Neural cell (in vitro differentiated cells): Measurements from ENCODE around the gene ERC2. TPM values are rescaled to one million over a fixed set of nuclear protein-coding genes. Genes with fewer than 3 reads are reported as not detected.
A peak's percentile ranks its signal among the peaks of the same experiment; 100 is the strongest.

Experiments
- H2AFZ ChIP-seq: fragments of 200-600, 300-800 bp; sonication (generic), shearing (Covaris generic); 2 replicates; pipeline ENCODE4 v1.6.0; 2014; ENCODE audit warnings: low read depth, mild to moderate bottlenecking, antibody characterized with exemption, low read length, moderate library complexity
- H3F3A ChIP-seq: fragments of 200-600 bp; shearing (Covaris generic); 2 replicates; pipeline ENCODE4 v1.6.1; 2016; ENCODE audit warnings: mild to moderate bottlenecking, moderate library complexity, mixed read lengths, antibody characterized with exemption, low read length; ENCODE audit not compliant: insufficient read depth, poor library complexity, severe bottlenecking
- H3K27ac ChIP-seq: fragments of 200-600, 300-800 bp; sonication (generic), shearing (Covaris generic); 2 replicates; pipeline ENCODE4 v1.5.1; 2014; ENCODE audit warnings: mild to moderate bottlenecking, low read length, moderate library complexity
- H3K27me3 ChIP-seq: fragments of 300-800, 200-600 bp; sonication (generic), shearing (Covaris generic); 2 replicates; pipeline ENCODE4 v1.6.0; 2014; ENCODE audit warnings: mild to moderate bottlenecking, low read depth, low read length, moderate library complexity; ENCODE audit not compliant: insufficient read depth
- H3K36me3 ChIP-seq: fragments of 300-800, 200-600 bp; sonication (generic), shearing (Covaris generic); 2 replicates; pipeline ENCODE4 v1.5.1; 2014; ENCODE audit warnings: mild to moderate bottlenecking, antibody characterized with exemption, low read length, moderate library complexity; ENCODE audit not compliant: insufficient read depth
- H3K4me2 ChIP-seq: fragments of 300-800, 200-600 bp; sonication (generic), shearing (Covaris generic); 2 replicates; pipeline ENCODE4 v1.6.0; 2014; ENCODE audit warnings: mild to moderate bottlenecking, low read length
- H3K4me3 ChIP-seq: fragments of 300-800, 200-600 bp; sonication (generic), shearing (Covaris generic); 2 replicates; pipeline ENCODE4 v1.5.1; 2014; ENCODE audit warnings: mild to moderate bottlenecking, low read length, moderate library complexity
- H3K79me2 ChIP-seq: fragments of 200-600 bp; shearing (Covaris generic); replicated peaks from 2 replicates; pipeline ENCODE4 v1.6.0; 2014; ENCODE audit warnings: mild to moderate bottlenecking, low read length, moderate library complexity; ENCODE audit not compliant: insufficient read depth
- H3K9ac ChIP-seq: fragments of 300-800, 200-600 bp; sonication (generic), shearing (Covaris generic); 2 replicates; pipeline ENCODE4 v1.6.1; 2016; ENCODE audit warnings: mild to moderate bottlenecking, low read length, mixed read lengths
- H3K9me2 ChIP-seq: fragments of 200-600 bp; shearing (Covaris generic); 2 replicates; pipeline ENCODE4 v1.6.1; 2016; ENCODE audit warnings: mild to moderate bottlenecking, low read length, mixed read lengths; ENCODE audit not compliant: insufficient read depth
- H3K9me3 ChIP-seq: fragments of 200-600, 300-800 bp; sonication (generic), shearing (Covaris generic); 2 replicates; pipeline ENCODE4 v1.6.1; 2016; ENCODE audit warnings: mild to moderate bottlenecking, mixed run types, low read length, moderate library complexity, mixed read lengths
- H4K20me1 ChIP-seq: fragments of 200-600 bp; shearing (Covaris generic); 2 replicates; pipeline ENCODE4 v1.6.1; 2016; ENCODE audit warnings: mild to moderate bottlenecking, mixed run types; ENCODE audit not compliant: insufficient read depth
- CTCF ChIP-seq: fragments of 450-650 bp; IDR thresholded peaks from 2 replicates; pipeline ENCODE4 v1.5.1; 2014; ENCODE audit warnings: antibody characterized with exemption, mild to moderate bottlenecking, moderate library complexity; ENCODE audit not compliant: poor library complexity, severe bottlenecking
- EP300 ChIP-seq: fragments of 450-650 bp; conservative IDR thresholded peaks from 2 replicates; pipeline ENCODE4 v1.6.1; 2014; ENCODE audit warnings: antibody characterized with exemption, mild to moderate bottlenecking, moderate library complexity; ENCODE audit not compliant: poor library complexity, severe bottlenecking
- EZH2 ChIP-seq: fragments of 200-600, 300-800 bp; shearing (Covaris generic), sonication (generic); IDR thresholded peaks from 2 replicates; pipeline ENCODE4 v1.6.1; 2014; ENCODE audit warnings: antibody characterized with exemption, low read length, borderline replicate concordance, mild to moderate bottlenecking; ENCODE audit not compliant: insufficient read depth, poor library complexity, severe bottlenecking
- MXI1 ChIP-seq: fragments of 450-650 bp; conservative IDR thresholded peaks from 2 replicates; pipeline ENCODE4 v1.6.1; 2014; ENCODE audit warnings: antibody characterized with exemption, mild to moderate bottlenecking; ENCODE audit not compliant: poor library complexity, severe bottlenecking
- POLR2AphosphoS5 ChIP-seq: IDR thresholded peaks from 2 replicates; pipeline ENCODE4 v1.6.1; 2012
- RAD21 ChIP-seq: fragments of 450-650 bp; conservative IDR thresholded peaks from 2 replicates; pipeline ENCODE4 v1.6.1; 2014; ENCODE audit warnings: antibody characterized with exemption, mild to moderate bottlenecking, moderate library complexity
- REST ChIP-seq: IDR thresholded peaks from 2 replicates; pipeline ENCODE4 v1.6.1; 2012; ENCODE audit warnings: borderline replicate concordance
- SMC3 ChIP-seq: fragments of 450-650 bp; conservative IDR thresholded peaks from 2 replicates; pipeline ENCODE4 v1.6.1; 2014; ENCODE audit warnings: antibody characterized with exemption, mild to moderate bottlenecking, moderate library complexity; ENCODE audit not compliant: poor library complexity
- TAF1 ChIP-seq: IDR thresholded peaks from 2 replicates; pipeline ENCODE4 v1.6.1; 2012; ENCODE audit warnings: low read depth
- polyA plus RNA-seq: library from polyadenylated mRNA; depleted of rRNA; stranded (reverse); fragments of >200 nt; gene quantifications from 2 replicates; pipeline ENCODE4 v1.2.3, GENCODE V29; 2014

The ERC2 gene
- polyA plus RNA-seq, 1 donor from 2014 or later: 60.4 TPM

- peak overlapping the region; percentile 33 for H3K4me2 ChIP-seq
- no peaks in the 10 kb centered on the region for H3F3A ChIP-seq
- H3K27me3 ChIP-seq: no peaks in the 10 kb centered on the region
- H3K9ac ChIP-seq: peak overlapping the region; percentile 4
- H3K27ac ChIP-seq: peak overlapping the region; percentile 66
- H3K4me3 ChIP-seq: peak overlapping the region; percentile 33
- no peaks in the 10 kb centered on the region for H3K36me3 ChIP-seq
- no peaks in the 10 kb centered on the region for H3K9me3 ChIP-seq
- TF ChIP-seq EP300: peak; percentile 87
- no peak for TF ChIP-seq REST
- H3K79me2 ChIP-seq: no peaks in the 10 kb centered on the region
- H2AFZ ChIP-seq: no peak overlapping the region
- H4K20me1 ChIP-seq: no peaks in the 10 kb centered on the region
- no peaks in the 10 kb centered on the region for H3K9me2 ChIP-seq
Measured at GRCh38 chr3:55816794-55817576, 651.3 kb downstream of the ERC2 start.

GRCh38 chr3:55815262-55815661 lies 653.0 kb downstream of the ERC2 start:
- no peaks in the 10 kb centered on the region for H3K9me2 ChIP-seq
- no peaks in the 10 kb centered on the region for H3K27me3 ChIP-seq
- no peak for TF ChIP-seq TAF1
- TF ChIP-seq RAD21: no peak
- no peak for TF ChIP-seq SMC3
- TF ChIP-seq CTCF: no peak
- no peak for TF ChIP-seq EP300
- no peak for TF ChIP-seq POLR2AphosphoS5
- TF ChIP-seq MXI1: no peak
- TF ChIP-seq REST: no peak
- no peak for TF ChIP-seq EZH2
- H3K4me3 ChIP-seq: no peak overlapping the region
- no peaks in the 10 kb centered on the region for H3K79me2 ChIP-seq
- no peaks in the 10 kb centered on the region for H3K36me3 ChIP-seq
- no peaks in the 10 kb centered on the region for H3F3A ChIP-seq
- H2AFZ ChIP-seq: no peak overlapping the region
- no peak overlapping the region for H3K9ac ChIP-seq
- H3K27ac ChIP-seq: no peak overlapping the region
- H4K20me1 ChIP-seq: no peaks in the 10 kb centered on the region
- H3K4me2 ChIP-seq: no peak overlapping the region
- H3K9me3 ChIP-seq: no peaks in the 10 kb centered on the region
